ENCODE measurements around the gene PCDHB5. TPM values are rescaled to one million over a fixed set of nuclear protein-coding genes. Genes with fewer than 3 reads are reported as not detected.
"Not testable (repeated sequence)": the region's sequence is repeated elsewhere in the genome, so short reads cannot be mapped to it uniquely, and the experiment has no call there.

The PCDHB5 gene
- total RNA-seq, 4 donors from 2014 or later, result 0.72 to 6.2 (median 1.9) TPM

DNA sequence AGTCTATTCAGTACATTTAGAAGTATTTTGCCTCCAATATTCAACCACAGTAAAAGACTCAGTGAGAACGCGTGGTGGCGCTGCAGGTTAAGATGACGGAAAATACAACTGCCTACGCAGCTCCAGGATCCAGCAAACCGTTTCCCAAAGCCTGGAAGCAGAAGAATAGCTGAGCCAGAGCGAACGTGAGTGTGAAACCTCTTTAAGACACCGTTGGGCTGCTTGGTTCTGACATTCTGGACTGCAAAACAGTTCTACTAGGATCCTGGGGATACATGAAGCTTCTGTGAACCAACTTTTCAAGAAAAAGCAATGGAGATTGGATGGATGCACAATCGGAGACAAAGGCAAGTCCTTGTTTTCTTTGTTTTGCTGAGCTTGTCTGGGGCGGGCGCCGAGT lies 47.2 kb downstream of the PCDHB5 start, which contains the start of gene PCDHB16:
Gene PCDHB16 (plus strand): TSS at position 140 of the 400 bp plus-strand sequence. CDS start 173 bp downstream, at position 313.
- Histone ChIP-seq H3K27me3 (peaks cover 12% of the 10 kb centered on the region), H3K4me3 (peak within 1 kb of the TSS; percentile 38), H3K36me3 (no peaks in the 10 kb centered on the region), H3K27ac (no peak within 1 kb of the TSS), H3K4me1 (no peaks in the 10 kb centered on the region), H3K9me3 (peaks cover 25% of the 10 kb centered on the region)
- DNase-seq (ENCODE audit: low spot score in 2 of 2), result no peak
- 14% methylated on average over 13 of the region's 13 CpGs for WGBS
- TF ChIP-seq POLR2AphosphoS5 (IDR thresholded peaks at IDR 0.05) (no peak), POLR2A (IDR thresholded peaks at IDR 0.05) (no peak), EP300 (IDR thresholded peaks at IDR 0.05) (no peak)
- TF ChIP-seq, protein P1, sequence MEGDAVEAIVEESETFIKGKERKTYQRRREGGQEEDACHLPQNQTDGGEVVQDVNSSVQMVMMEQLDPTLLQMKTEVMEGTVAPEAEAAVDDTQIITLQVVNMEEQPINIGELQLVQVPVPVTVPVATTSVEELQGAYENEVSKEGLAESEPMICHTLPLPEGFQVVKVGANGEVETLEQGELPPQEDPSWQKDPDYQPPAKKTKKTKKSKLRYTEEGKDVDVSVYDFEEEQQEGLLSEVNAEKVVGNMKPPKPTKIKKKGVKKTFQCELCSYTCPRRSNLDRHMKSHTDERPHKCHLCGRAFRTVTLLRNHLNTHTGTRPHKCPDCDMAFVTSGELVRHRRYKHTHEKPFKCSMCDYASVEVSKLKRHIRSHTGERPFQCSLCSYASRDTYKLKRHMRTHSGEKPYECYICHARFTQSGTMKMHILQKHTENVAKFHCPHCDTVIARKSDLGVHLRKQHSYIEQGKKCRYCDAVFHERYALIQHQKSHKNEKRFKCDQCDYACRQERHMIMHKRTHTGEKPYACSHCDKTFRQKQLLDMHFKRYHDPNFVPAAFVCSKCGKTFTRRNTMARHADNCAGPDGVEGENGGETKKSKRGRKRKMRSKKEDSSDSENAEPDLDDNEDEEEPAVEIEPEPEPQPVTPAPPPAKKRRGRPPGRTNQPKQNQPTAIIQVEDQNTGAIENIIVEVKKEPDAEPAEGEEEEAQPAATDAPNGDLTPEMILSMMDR (IDR thresholded peaks at IDR 0.05), result no peak

DNA sequence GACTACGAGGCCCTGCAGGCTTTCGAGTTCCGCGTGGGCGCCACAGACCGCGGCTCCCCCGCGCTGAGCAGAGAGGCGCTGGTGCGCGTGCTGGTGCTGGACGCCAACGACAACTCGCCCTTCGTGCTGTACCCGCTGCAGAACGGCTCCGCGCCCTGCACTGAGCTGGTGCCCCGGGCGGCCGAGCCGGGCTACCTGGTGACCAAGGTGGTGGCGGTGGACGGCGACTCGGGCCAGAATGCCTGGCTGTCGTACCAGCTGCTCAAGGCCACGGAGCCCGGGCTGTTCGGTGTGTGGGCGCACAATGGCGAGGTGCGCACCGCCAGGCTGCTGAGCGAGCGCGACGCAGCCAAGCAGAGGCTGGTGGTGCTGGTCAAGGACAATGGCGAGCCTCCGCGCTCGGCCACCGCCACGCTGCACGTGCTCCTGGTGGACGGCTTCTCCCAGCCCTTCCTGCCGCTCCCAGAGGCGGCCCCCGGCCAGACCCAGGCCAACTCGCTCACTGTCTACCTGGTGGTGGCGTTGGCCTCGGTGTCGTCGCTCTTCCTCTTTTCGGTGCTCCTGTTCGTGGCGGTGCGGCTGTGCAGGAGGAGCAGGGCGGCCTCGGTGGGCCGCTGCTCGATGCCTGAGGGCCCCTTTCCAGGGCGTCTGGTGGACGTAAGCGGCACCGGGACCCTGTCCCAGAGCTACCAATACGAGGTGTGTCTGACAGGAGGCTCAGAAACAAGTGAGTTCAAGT lies 49.3 kb downstream of the PCDHB5 start:
- 50% methylated on average over 4 of the region's 69 CpGs for WGBS
- not testable (repeated sequence) for DNase-seq (ENCODE audit: low spot score in 2 of 2); H3K4me1 ChIP-seq; H3K27ac ChIP-seq; H3K36me3 ChIP-seq; H3K27me3 ChIP-seq; H3K4me3 ChIP-seq
- H3K9me3 ChIP-seq, result peaks cover 25% of the 10 kb centered on the region

DNA sequence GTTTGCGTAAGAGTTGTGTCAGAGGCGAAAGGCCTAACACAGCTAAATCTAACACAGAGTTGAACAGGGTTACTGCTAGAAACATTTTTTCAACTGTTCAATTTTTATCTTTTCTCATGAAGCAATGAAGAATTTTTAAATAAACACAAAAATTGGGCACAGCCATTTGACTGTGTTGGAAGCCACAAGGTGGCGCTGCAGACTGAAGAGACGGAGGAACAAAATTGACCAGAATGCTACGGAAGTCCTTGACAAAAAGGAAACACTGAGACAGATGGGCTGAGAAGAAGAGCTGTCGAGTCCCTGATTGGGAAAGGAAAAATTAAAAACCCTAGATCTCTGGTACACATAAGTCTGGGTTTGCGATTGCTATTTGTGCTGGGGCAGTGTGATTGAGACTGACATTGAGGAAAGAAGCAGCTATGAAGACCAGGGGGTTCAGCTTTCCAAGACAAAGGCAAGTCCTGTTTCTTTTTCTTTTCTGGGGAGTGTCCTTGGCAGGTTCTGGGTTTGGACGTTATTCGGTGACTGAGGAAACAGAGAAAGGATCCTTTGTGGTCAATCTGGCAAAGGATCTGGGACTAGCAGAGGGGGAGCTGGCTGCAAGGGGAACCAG lies 52.0 kb downstream of the PCDHB5 start, which contains the start of gene PCDHB9:
Gene PCDHB9 (plus strand): TSS at position 265 of the 616 bp plus-strand sequence. CDS start 158 bp downstream, at position 423.
- H3K36me3 ChIP-seq, result no peaks in the 10 kb centered on the region
- no peak for DNase-seq (ENCODE audit: low spot score in 2 of 2)
- H3K27ac ChIP-seq, result no peak within 1 kb of the TSS
- 16% methylated on average over 9 of the region's 9 CpGs for WGBS
- peaks cover 22% of the 10 kb centered on the region for H3K9me3 ChIP-seq
- TF ChIP-seq POLR2AphosphoS5 (IDR thresholded peaks at IDR 0.05) (no peak), POLR2A (IDR thresholded peaks at IDR 0.05) (no peak), EP300 (IDR thresholded peaks at IDR 0.05) (no peak)
- TF ChIP-seq, protein P1 (IDR thresholded peaks at IDR 0.05), result no peak
- H3K27me3 ChIP-seq, result no peaks in the 10 kb centered on the region
- H3K4me3 ChIP-seq, result no peak within 1 kb of the TSS
- no peaks in the 10 kb centered on the region for H3K4me1 ChIP-seq

Other genes starting within 250 kb of the PCDHB5 start
- gene PCDHAC1, start 208.9 kb upstream of the PCDHB5 start, total RNA-seq, result under 1 TPM in 3 of 4 donors, not detected in 1; 0.11 to 0.64 (median 0.18) TPM
- gene PCDHAC2, start 168.7 kb upstream of the PCDHB5 start, total RNA-seq, result under 1 TPM in 1 of 4 donors, not detected in 3; 0.13 TPM
- not detected for gene PCDHB1, start 83.8 kb upstream of the PCDHB5 start, total RNA-seq
- gene PCDHB2, start 40.6 kb upstream of the PCDHB5 start, total RNA-seq, result 1 to 10 TPM; 2.2 to 5.4 (median 4.2) TPM
- gene PCDHB3, start 34.7 kb upstream of the PCDHB5 start, total RNA-seq, result 1 to 10 TPM; 1.1 to 2.5 (median 2.0) TPM
- 1 to 10 TPM; 1.8 to 5.6 (median 2.0) TPM for gene PCDHB4, start 13.4 kb upstream of the PCDHB5 start, total RNA-seq
- gene PCDHB6, start 14.9 kb downstream of the PCDHB5 start, total RNA-seq, result 1 to 10 TPM in 2 of 4 donors, under 1 TPM in 1, not detected in 1; 0.76 to 2.2 (median 1.7) TPM
- 1 to 10 TPM in 1 of 4 donors, under 1 TPM in 3; 0.49 to 1.2 (median 0.78) TPM for gene PCDHB7, start 37.4 kb downstream of the PCDHB5 start, total RNA-seq
- under 1 TPM in 3 of 4 donors, not detected in 1; 0.62 to 0.93 (median 0.68) TPM for gene PCDHB8, start 42.6 kb downstream of the PCDHB5 start, total RNA-seq
- gene PCDHB16, start 47.2 kb downstream of the PCDHB5 start, total RNA-seq, result 1 to 10 TPM; 2.9 to 4.8 (median 3.2) TPM
- gene PCDHB9, start 52.0 kb downstream of the PCDHB5 start, total RNA-seq, result 1 to 10 TPM; 1.1 to 3.2 (median 2.5) TPM
- gene PCDHB10, start 57.1 kb downstream of the PCDHB5 start, total RNA-seq, result 1 to 10 TPM in 3 of 4 donors, under 1 TPM in 1; 0.60 to 1.4 (median 1.2) TPM
- 1 to 10 TPM in 3 of 4 donors, under 1 TPM in 1; 0.98 to 2.8 (median 1.2) TPM for gene PCDHB11, start 64.4 kb downstream of the PCDHB5 start, total RNA-seq
- 1 to 10 TPM in 1 of 4 donors, under 1 TPM in 3; 0.83 to 2.2 (median 0.95) TPM for gene PCDHB12, start 73.5 kb downstream of the PCDHB5 start, total RNA-seq
- gene PCDHB13, start 78.7 kb downstream of the PCDHB5 start, total RNA-seq, result 1 to 10 TPM; 5.9 to 10.0 (median 6.2) TPM
- gene PCDHB14, start 88.1 kb downstream of the PCDHB5 start, total RNA-seq, result 1 to 10 TPM; 2.5 to 6.5 (median 6.0) TPM
- gene PCDHB15, start 110.2 kb downstream of the PCDHB5 start, total RNA-seq, result 1 to 10 TPM in 3 of 4 donors, under 1 TPM in 1; 0.68 to 2.3 (median 1.6) TPM
- 1 to 10 TPM in 2 of 4 donors, under 1 TPM in 2; 0.57 to 4.5 (median 0.99) TPM for gene SLC25A2, start 168.8 kb downstream of the PCDHB5 start, total RNA-seq
- gene TAF7, start 185.6 kb downstream of the PCDHB5 start, total RNA-seq, result 10 to 100 TPM; 47.3 to 70.3 (median 62.7) TPM
- gene PCDHGA1, start 195.3 kb downstream of the PCDHB5 start, total RNA-seq, result under 1 TPM; 0.26 to 0.38 (median 0.33) TPM
- 1 to 10 TPM; 2.0 to 3.4 (median 2.9) TPM for gene PCDHGA2, start 203.6 kb downstream of the PCDHB5 start, total RNA-seq
- gene PCDHGA3, start 208.6 kb downstream of the PCDHB5 start, total RNA-seq, result 1 to 10 TPM; 1.3 to 2.3 (median 1.7) TPM
- gene PCDHGB1, start 214.9 kb downstream of the PCDHB5 start, total RNA-seq, result 1 to 10 TPM; 1.2 to 4.3 (median 2.8) TPM
- gene PCDHGA4, start 219.8 kb downstream of the PCDHB5 start, total RNA-seq, result 1 to 10 TPM; 2.0 to 5.6 (median 3.2) TPM
- gene PCDHGB2, start 224.8 kb downstream of the PCDHB5 start, total RNA-seq, result 1 to 10 TPM; 2.6 to 6.5 (median 3.8) TPM
- gene PCDHGA5, start 229.0 kb downstream of the PCDHB5 start, total RNA-seq, result 1 to 10 TPM; 1.5 to 4.0 (median 2.7) TPM
- gene PCDHGB3, start 235.0 kb downstream of the PCDHB5 start, total RNA-seq, result 1 to 10 TPM; 4.3 to 9.7 (median 7.5) TPM
- gene PCDHGA6, start 238.7 kb downstream of the PCDHB5 start, total RNA-seq, result 1 to 10 TPM; 3.3 to 7.3 (median 5.3) TPM
- 1 to 10 TPM; 2.7 to 5.6 (median 4.5) TPM for gene PCDHGA7, start 247.5 kb downstream of the PCDHB5 start, total RNA-seq

All from suprapubic skin (tissue), 4 donors.